ENCODE results near the gene TMEM255B.
"Not testable (repeated sequence)": the region's sequence is repeated elsewhere in the genome, so short reads cannot be mapped to it uniquely, and the experiment has no call there.

Gene TMEM255B

GRCh38 chr13:113758651-113759524 lies at the start of gene TMEM255B:
TSS of gene TMEM255B (plus strand) at chr13:113759226. CDS start at chr13:113759270, 44 bp downstream.
- peak; percentile 83 to 96 (median 89) for DNase-seq

GRCh38 chr13:113722921-113723320 lies 36.1 kb upstream of the TMEM255B start:
- DNase-seq = no peak

- DNase-seq = no peak
Observed at GRCh38 chr13:113723410-113724015, 35.5 kb upstream of the TMEM255B start.

GRCh38 chr13:113724016-113724758 lies 34.8 kb upstream of the TMEM255B start:
- DNase-seq = no peak

GRCh38 chr13:113724780-113725315 lies 34.2 kb upstream of the TMEM255B start:
- peak; percentile 82 to 95 (median 93) for DNase-seq

- not testable (repeated sequence) for DNase-seq
Observed at GRCh38 chr13:113725329-113726105, 33.5 kb upstream of the TMEM255B start.

- peak; percentile 47 to 86 (median 72) for DNase-seq
Observed at GRCh38 chr13:113726106-113726821, 32.8 kb upstream of the TMEM255B start.

DNA sequence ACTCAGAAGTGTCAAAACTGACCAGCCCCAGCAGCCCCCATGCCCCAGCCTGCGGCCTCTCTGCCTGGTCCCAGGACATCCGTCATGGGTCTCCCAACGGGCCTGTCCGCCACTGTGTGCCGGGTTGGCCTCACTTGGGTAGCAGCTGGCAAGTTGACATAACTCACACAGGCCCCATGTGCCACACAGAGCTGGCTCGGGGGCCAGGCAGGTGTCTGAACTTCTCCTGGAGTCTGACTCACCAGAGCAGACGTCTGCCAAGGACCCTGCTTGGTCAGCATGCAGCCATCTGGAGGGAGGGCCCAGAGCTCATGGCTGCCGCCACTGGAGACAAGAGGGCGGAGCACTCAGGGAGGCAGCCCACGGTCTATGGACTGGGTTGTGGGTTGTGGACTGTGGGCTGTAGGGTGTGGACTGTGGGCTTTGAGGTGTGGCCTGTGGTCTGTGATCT lies 32.0 kb upstream of the TMEM255B start:
- peak in 2 of 3 experiments; percentile 48 to 60 for DNase-seq

- DNase-seq = no peak
Observed at GRCh38 chr13:113728571-113729054, 30.4 kb upstream of the TMEM255B start.

GRCh38 chr13:113729187-113730019 lies 29.6 kb upstream of the TMEM255B start:
- no peak for DNase-seq

GRCh38 chr13:113730258-113730691 lies 28.8 kb upstream of the TMEM255B start:
- no peak for DNase-seq

- DNase-seq = no peak
Observed at GRCh38 chr13:113730831-113731191, 28.2 kb upstream of the TMEM255B start.

GRCh38 chr13:113731192-113732175 lies 27.5 kb upstream of the TMEM255B start:
- no peak for DNase-seq

GRCh38 chr13:113732176-113732960 lies 26.7 kb upstream of the TMEM255B start:
- no peak for DNase-seq

GRCh38 chr13:113732961-113733950 lies 25.8 kb upstream of the TMEM255B start:
- no peak for DNase-seq

DNA sequence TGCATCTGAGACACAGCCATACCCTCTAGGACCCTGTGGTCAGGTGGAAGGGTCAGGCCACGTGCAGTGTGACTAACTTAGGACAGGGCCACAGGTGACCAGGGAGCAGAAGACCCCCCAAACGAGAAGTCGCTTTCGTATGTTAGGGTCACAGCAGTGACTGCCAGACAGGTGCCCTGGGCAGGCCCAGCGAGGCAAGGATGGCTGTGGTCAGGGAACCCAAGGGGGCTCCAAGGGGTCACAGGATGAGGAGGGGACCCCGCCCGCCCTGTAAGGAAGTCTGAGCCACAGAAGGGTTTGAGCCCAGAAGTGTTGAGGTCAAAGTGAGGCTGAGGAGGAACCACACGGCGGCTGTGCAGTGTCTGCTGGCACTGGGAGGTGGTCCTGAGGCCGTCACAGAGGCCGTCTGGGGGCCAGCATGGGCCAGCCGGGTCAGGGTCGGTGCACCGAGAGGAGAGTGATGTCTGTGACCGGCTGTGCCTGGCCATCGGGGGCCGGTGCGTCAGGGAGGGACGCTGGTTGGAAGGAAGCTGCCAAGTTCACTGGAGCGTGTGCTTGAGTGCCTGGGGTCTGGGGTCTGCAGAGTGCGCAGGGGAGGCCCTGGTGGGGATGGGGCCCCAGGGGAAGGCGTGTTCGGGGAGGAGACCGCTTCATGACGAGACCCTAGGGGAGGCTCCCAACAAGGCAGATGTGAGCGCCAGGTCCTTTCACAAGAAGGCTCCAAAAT lies 24.8 kb upstream of the TMEM255B start:
- DNase-seq = no peak

All from NCI-H1417 (cell line).